ENCODE results near the gene LLPH.

The LLPH gene

DNA sequence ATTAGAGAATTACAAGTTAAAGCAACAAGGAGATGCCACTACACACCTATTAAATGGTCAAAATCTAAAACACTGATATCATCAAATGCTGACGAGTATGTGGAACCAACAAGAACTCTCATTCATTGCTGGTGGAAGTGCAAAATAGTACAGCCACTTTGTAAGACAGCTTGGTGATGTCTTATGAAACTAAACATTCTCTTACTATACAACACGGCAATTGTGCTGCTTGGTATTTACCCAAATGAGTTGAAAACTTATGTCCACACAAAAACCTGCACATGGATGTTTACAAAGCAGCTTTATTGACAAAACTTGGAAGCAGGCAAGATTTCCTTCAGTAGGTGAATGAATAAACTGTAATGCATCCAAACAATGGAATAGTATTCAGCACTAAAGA is 36.0 kb upstream of the LLPH start:
- no peak for DNase-seq (ENCODE audit: low spot score)
- TF ChIP-seq, protein P1, sequence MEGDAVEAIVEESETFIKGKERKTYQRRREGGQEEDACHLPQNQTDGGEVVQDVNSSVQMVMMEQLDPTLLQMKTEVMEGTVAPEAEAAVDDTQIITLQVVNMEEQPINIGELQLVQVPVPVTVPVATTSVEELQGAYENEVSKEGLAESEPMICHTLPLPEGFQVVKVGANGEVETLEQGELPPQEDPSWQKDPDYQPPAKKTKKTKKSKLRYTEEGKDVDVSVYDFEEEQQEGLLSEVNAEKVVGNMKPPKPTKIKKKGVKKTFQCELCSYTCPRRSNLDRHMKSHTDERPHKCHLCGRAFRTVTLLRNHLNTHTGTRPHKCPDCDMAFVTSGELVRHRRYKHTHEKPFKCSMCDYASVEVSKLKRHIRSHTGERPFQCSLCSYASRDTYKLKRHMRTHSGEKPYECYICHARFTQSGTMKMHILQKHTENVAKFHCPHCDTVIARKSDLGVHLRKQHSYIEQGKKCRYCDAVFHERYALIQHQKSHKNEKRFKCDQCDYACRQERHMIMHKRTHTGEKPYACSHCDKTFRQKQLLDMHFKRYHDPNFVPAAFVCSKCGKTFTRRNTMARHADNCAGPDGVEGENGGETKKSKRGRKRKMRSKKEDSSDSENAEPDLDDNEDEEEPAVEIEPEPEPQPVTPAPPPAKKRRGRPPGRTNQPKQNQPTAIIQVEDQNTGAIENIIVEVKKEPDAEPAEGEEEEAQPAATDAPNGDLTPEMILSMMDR (IDR thresholded peaks at IDR 0.05; ENCODE audit: extremely low read depth, missing control alignments) = no peak

DNA sequence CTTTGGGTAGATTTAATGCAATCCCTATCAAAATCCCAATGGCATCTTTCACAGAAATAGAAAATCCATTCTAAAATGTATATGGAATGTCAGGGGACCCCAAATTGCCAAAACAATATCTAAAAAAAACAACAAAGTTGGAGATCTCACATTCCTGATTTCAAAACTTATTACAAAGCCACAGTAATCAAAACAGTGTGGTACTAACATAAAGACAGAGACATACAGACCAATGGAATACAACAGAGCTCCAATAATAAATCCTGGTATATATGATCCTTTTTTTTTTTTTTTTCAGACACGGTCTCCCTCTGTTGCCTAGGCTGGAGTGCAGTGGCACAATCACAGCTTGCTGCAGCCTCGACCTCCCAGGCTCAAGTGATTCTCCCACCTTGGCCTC is 34.6 kb upstream of the LLPH start:
- no peak for DNase-seq (ENCODE audit: low spot score)
- TF ChIP-seq, protein P1 (IDR thresholded peaks at IDR 0.05; ENCODE audit: extremely low read depth, missing control alignments) = no peak

DNA sequence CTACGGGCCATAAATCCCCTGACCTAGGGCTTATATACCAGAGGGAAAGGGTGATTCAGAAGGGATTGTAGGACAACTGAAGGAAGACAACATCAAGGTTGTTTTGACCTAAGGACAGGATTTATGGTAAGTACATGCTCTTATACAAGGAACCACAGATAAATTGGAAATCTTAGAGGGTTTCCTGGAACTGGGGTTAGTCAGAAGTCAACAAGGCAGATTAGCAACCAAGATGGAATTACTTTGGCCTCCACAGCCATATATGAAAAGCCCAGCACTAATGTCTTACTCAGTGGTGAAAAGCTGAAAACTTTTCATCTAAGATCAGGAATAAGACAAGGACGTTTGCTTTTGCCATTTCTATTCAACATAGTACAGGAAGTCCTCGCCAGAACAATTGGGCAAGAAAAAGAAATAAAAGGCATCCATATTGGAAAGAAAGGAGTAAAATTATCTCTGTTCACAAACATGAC is 33.8 kb upstream of the LLPH start:
- no peak for DNase-seq (ENCODE audit: low spot score)
- TF ChIP-seq, protein P1 (IDR thresholded peaks at IDR 0.05; ENCODE audit: extremely low read depth, missing control alignments) = no peak

DNA sequence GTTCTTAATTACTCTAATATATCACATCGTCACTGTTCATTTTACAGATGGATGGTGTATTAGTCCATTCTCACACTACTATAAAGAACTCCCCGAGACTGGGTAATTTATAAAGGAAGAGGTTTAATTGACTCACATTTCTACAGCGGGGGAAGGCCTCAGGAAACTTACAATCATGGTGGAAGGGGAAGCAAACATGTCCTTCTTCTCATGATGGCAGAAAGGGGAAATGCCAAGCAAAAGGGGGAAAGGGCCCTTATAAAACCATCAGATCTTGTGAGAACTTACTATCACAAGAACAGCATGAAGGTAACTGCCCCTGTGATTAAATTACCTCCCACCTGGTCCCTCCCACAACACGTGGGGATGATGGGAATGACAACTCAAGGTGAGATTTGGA is 32.7 kb upstream of the LLPH start:
- DNase-seq (ENCODE audit: low spot score) = no peak
- TF ChIP-seq, protein P1 (IDR thresholded peaks at IDR 0.05; ENCODE audit: extremely low read depth, missing control alignments) = no peak

DNA sequence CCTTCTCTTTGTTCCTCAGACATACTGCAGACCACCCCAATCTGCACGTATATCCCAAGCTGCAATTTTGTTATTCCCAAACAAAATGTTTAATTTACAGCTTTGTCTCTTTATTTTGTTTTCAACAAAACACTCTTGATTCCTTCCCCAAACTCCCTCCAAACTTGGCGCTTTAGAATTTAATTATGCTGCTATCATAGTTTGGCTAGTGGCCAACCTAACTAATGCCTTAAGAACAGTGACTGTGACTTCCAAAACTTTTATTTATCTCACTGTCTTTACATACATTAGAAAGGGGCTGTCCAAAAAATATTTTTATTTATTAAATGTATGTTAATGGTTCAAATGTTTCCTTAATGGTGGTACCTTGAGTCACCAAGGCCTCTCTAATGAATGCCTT is 32.2 kb upstream of the LLPH start:
- no peak for DNase-seq (ENCODE audit: low spot score)

DNA sequence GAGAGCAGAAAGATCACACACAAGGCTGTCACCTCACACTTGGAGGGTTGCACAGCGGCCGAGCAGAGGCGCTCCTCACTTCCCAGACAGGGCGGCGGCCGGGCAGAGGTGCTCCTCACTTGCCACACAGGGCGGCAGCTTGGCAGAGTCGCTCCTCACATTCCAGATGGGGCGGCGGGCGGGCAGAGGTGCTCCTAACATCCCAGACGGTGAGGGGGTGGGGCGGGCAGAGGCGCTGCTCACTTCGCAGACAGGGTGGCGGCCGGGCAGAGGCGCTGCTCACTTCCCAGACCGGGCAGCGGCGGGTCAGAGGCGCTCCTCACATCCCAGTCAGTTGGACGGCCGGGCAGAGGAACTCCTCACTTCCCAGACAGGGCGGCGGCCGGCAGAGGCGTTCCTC is 30.2 kb upstream of the LLPH start:
- no peak for DNase-seq (ENCODE audit: low spot score)
- TF ChIP-seq, protein P1 (IDR thresholded peaks at IDR 0.05; ENCODE audit: extremely low read depth, missing control alignments) = no peak

More for the DNA sequence above, 32.2 kb upstream of the LLPH start:
- TF ChIP-seq, protein P1 (IDR thresholded peaks at IDR 0.05; ENCODE audit: extremely low read depth, missing control alignments) = no peak

DNA sequence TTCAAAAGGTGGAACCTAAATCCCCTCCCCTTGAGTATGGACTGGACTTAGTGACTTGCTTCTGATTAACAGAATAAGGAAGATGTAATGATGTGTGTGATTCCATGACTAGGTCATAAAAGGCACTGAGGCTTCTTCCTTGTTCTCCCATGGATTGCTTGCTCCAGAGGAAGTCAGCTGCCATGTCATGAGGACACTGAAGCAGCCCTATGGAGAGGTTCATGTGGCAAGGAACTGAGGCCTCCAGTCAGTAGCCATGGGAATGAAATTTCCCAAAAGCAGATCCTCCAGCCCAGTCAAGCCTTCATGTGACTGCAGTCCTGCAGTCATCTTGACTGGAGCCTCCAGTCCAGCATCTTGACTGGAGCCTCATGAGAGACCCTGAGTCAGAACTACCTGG is 28.6 kb upstream of the LLPH start:
- TF ChIP-seq, protein P1 (IDR thresholded peaks at IDR 0.05; ENCODE audit: extremely low read depth, missing control alignments) = no peak
- no peak for DNase-seq (ENCODE audit: low spot score)
